Measurements from ENCODE around the gene EML3. TPM values are rescaled to one million over a fixed set of nuclear protein-coding genes. Genes with fewer than 3 reads are reported as not detected.
"Not testable (repeated sequence)": the region's sequence is repeated elsewhere in the genome, so short reads cannot be mapped to it uniquely, and the experiment has no call there.

The EML3 gene
- total and polyA plus RNA-seq, 2 donors from 2014 or later = 35.0 to 83.3 TPM

- peak overlapping the region in 1 of 2 donors; percentile 92 for H3K27ac ChIP-seq (ENCODE audit: low read depth in 2 of 2, low read length in 2 of 2)
- intact Hi-C loops (cut with DNase I) = no loop called here
Measured at GRCh38 chr11:62572431-62572830, 40.1 kb downstream of the EML3 start.

GRCh38 chr11:62571493-62571892 is 41.1 kb downstream of the EML3 start:
- peak overlapping the region in 1 of 3 donors; percentile 43 for H3K9ac ChIP-seq (ENCODE audit: low read length in 3 of 3)
- FAIRE-seq = not testable (repeated sequence)

More at GRCh38 chr11:62572431-62572830, 40.1 kb downstream of the EML3 start:
- peak overlapping the region; percentile 85 to 99 (median 94) for H3K4me3 ChIP-seq (ENCODE audit: low read length in 3 of 3)
- H3K4me1 ChIP-seq (ENCODE audit: control insufficient read depth in 2 of 3, insufficient read depth in 2 of 3, low read depth in 1 of 3, low read length in 3 of 3) = peaks cover 0 to 27% (median 13%) of the 10 kb centered on the region in 3 donors
- H3K36me3 ChIP-seq (ENCODE audit: control insufficient read depth in 2 of 3, insufficient read depth in 3 of 3, low read length in 3 of 3) = peaks cover 11 to 47% (median 17%) of the 10 kb centered on the region in 3 donors
- no peak for TF ChIP-seq CTCF (IDR thresholded peaks at IDR 0.05; ENCODE audit: borderline replicate concordance, extremely low read depth, insufficient read depth)
- peak in 1 of 5 donors; percentile 20 for DNase-seq
- H3K9ac ChIP-seq (ENCODE audit: low read length in 3 of 3) = peak overlapping the region; percentile 84 to 99 (median 91)
- H3K27me3 ChIP-seq (ENCODE audit: control insufficient read depth, insufficient read depth, low read length) = no peaks in the 10 kb centered on the region
- no peaks in the 10 kb centered on the region for H3K9me3 ChIP-seq (ENCODE audit: control insufficient read depth in 2 of 3, insufficient read depth in 1 of 3, low read length in 3 of 3)
- FAIRE-seq = no peak

GRCh38 chr11:62570903-62571302 is 41.7 kb downstream of the EML3 start:
- peaks cover 14 to 53% (median 20%) of the 10 kb centered on the region in 3 donors for H3K36me3 ChIP-seq (ENCODE audit: control insufficient read depth in 2 of 3, insufficient read depth in 3 of 3, low read length in 3 of 3)
- intact Hi-C loops (cut with DNase I); H3K4me3 ChIP-seq (ENCODE audit: low read length in 3 of 3): not testable (repeated sequence)

More at GRCh38 chr11:62571493-62571892, 41.1 kb downstream of the EML3 start:
- Histone ChIP-seq H3K36me3 (ENCODE audit: control insufficient read depth in 2 of 3, insufficient read depth in 3 of 3, low read length in 3 of 3) (peaks cover 12 to 53% (median 21%) of the 10 kb centered on the region in 3 donors), H3K4me1 (ENCODE audit: control insufficient read depth in 2 of 3, insufficient read depth in 2 of 3, low read depth in 1 of 3, low read length in 3 of 3) (peaks cover 0 to 25% (median 12%) of the 10 kb centered on the region in 3 donors)
- H3K4me3 ChIP-seq (ENCODE audit: low read length in 3 of 3); H3K9me3 ChIP-seq (ENCODE audit: control insufficient read depth in 2 of 3, insufficient read depth in 1 of 3, low read length in 3 of 3); H3K27me3 ChIP-seq (ENCODE audit: control insufficient read depth, insufficient read depth, low read length); intact Hi-C loops (cut with DNase I); H3K27ac ChIP-seq (ENCODE audit: low read depth in 2 of 2, low read length in 2 of 2); DNase-seq: not testable (repeated sequence)

GRCh38 chr11:62569611-62570010 is 43.0 kb downstream of the EML3 start:
- Histone ChIP-seq H3K4me1 (ENCODE audit: control insufficient read depth in 2 of 3, insufficient read depth in 2 of 3, low read depth in 1 of 3, low read length in 3 of 3) (peaks cover 0 to 11% (median 6%) of the 10 kb centered on the region in 3 donors), H3K36me3 (ENCODE audit: control insufficient read depth in 2 of 3, insufficient read depth in 3 of 3, low read length in 3 of 3) (peaks cover 15 to 52% (median 26%) of the 10 kb centered on the region in 3 donors), H3K9me3 (ENCODE audit: control insufficient read depth in 2 of 3, insufficient read depth in 1 of 3, low read length in 3 of 3) (no peaks in the 10 kb centered on the region), H3K9ac (ENCODE audit: low read length in 3 of 3) (no peak overlapping the region), H3K27ac (ENCODE audit: low read depth in 2 of 2, low read length in 2 of 2) (no peak overlapping the region), H3K4me3 (ENCODE audit: low read length in 3 of 3) (no peak overlapping the region), H3K27me3 (ENCODE audit: control insufficient read depth, insufficient read depth, low read length) (no peaks in the 10 kb centered on the region)
- DNase-seq (no peak), FAIRE-seq (no peak)
- no peak for TF ChIP-seq CTCF (IDR thresholded peaks at IDR 0.05; ENCODE audit: borderline replicate concordance, extremely low read depth, insufficient read depth)
- intact Hi-C loops (cut with DNase I) = no loop called here

More at GRCh38 chr11:62570903-62571302, 41.7 kb downstream of the EML3 start:
- not testable (repeated sequence) for H3K9ac ChIP-seq (ENCODE audit: low read length in 3 of 3); H3K27ac ChIP-seq (ENCODE audit: low read depth in 2 of 2, low read length in 2 of 2); DNase-seq; FAIRE-seq; H3K9me3 ChIP-seq (ENCODE audit: control insufficient read depth in 2 of 3, insufficient read depth in 1 of 3, low read length in 3 of 3); H3K27me3 ChIP-seq (ENCODE audit: control insufficient read depth, insufficient read depth, low read length)
- peaks cover 0 to 21% (median 6%) of the 10 kb centered on the region in 3 donors for H3K4me1 ChIP-seq (ENCODE audit: control insufficient read depth in 2 of 3, insufficient read depth in 2 of 3, low read depth in 1 of 3, low read length in 3 of 3)

All from kidney (tissue), 14 donors.